Effector memory CD4-positive, alpha-beta T cell (primary cell): Measurements from ENCODE around the gene EPHB6.

Source experiments
- DNase-seq, 3 donors: peaks; one replicate each; pipeline ENCODE4 v3.0.0-alpha.2; 2020
- H3K27ac ChIP-seq: 2 replicates; pipeline ENCODE4 v1.7.0; 2013; ENCODE audit warnings: mild to moderate bottlenecking, low read length, moderate library complexity; ENCODE audit not compliant: insufficient read depth, poor library complexity, severe bottlenecking
- H3K27me3 ChIP-seq: replicated peaks from 2 replicates; pipeline ENCODE4 v1.7.0; 2013; ENCODE audit warnings: mild to moderate bottlenecking, low read length; ENCODE audit not compliant: insufficient read depth, control insufficient read depth, poor library complexity, severe bottlenecking
- H3K36me3 ChIP-seq: 2 replicates; pipeline ENCODE4 v1.7.0; 2013; ENCODE audit warnings: mild to moderate bottlenecking, low read length, moderate library complexity; ENCODE audit not compliant: control insufficient read depth, insufficient read depth
- H3K4me1 ChIP-seq: 2 replicates; pipeline ENCODE4 v1.7.0; 2013; ENCODE audit warnings: low read length, mild to moderate bottlenecking; ENCODE audit not compliant: control insufficient read depth, insufficient read depth, poor library complexity, severe bottlenecking
- H3K4me3 ChIP-seq: 2 replicates; pipeline ENCODE4 v1.7.0; 2013; ENCODE audit warnings: low read length, low read depth, mild to moderate bottlenecking; ENCODE audit not compliant: insufficient read depth, poor library complexity, severe bottlenecking
- H3K9me3 ChIP-seq: 2 replicates; pipeline ENCODE4 v1.7.0; 2013; ENCODE audit warnings: mild to moderate bottlenecking, low read length, moderate library complexity; ENCODE audit not compliant: control insufficient read depth

Gene EPHB6

GRCh38 chr7:142832417-142832816, 22.5 kb upstream of the EPHB6 start:
- Histone ChIP-seq H3K9me3 (no peaks in the 10 kb centered on the region), H3K36me3 (no peaks in the 10 kb centered on the region), H3K4me3 (no peak overlapping the region), H3K4me1 (no peaks in the 10 kb centered on the region), H3K27me3 (no peaks in the 10 kb centered on the region), H3K27ac (no peak overlapping the region)
- DNase-seq, result no peak

GRCh38 chr7:142833174-142834048, 21.5 kb upstream of the EPHB6 start:
- Histone ChIP-seq H3K4me1 (no peaks in the 10 kb centered on the region), H3K27ac (no peak overlapping the region), H3K27me3 (no peaks in the 10 kb centered on the region), H3K4me3 (no peak overlapping the region), H3K36me3 (no peaks in the 10 kb centered on the region), H3K9me3 (no peaks in the 10 kb centered on the region)
- DNase-seq, result no peak

- H3K9me3 ChIP-seq, result no peaks in the 10 kb centered on the region
- no peaks in the 10 kb centered on the region for H3K27me3 ChIP-seq
- no peaks in the 10 kb centered on the region for H3K4me1 ChIP-seq
- no peak overlapping the region for H3K4me3 ChIP-seq
- no peak overlapping the region for H3K27ac ChIP-seq
- no peaks in the 10 kb centered on the region for H3K36me3 ChIP-seq
- DNase-seq, result no peak
Observed at GRCh38 chr7:142835487-142835886, 19.4 kb upstream of the EPHB6 start.

- H3K27ac ChIP-seq, result no peak overlapping the region
- H3K4me1 ChIP-seq, result no peaks in the 10 kb centered on the region
- DNase-seq, result no peak
- no peaks in the 10 kb centered on the region for H3K9me3 ChIP-seq
- no peak overlapping the region for H3K4me3 ChIP-seq
- no peaks in the 10 kb centered on the region for H3K27me3 ChIP-seq
- H3K36me3 ChIP-seq, result no peaks in the 10 kb centered on the region
Observed at GRCh38 chr7:142836426-142836825, 18.4 kb upstream of the EPHB6 start.

GRCh38 chr7:142838461-142839213, 16.2 kb upstream of the EPHB6 start:
- H3K36me3 ChIP-seq, result no peaks in the 10 kb centered on the region
- no peaks in the 10 kb centered on the region for H3K27me3 ChIP-seq
- H3K27ac ChIP-seq, result no peak overlapping the region
- DNase-seq, result no peak
- H3K4me1 ChIP-seq, result no peaks in the 10 kb centered on the region
- H3K9me3 ChIP-seq, result no peaks in the 10 kb centered on the region
- no peak overlapping the region for H3K4me3 ChIP-seq

GRCh38 chr7:142842251-142842766, 12.6 kb upstream of the EPHB6 start:
- H3K36me3 ChIP-seq, result no peaks in the 10 kb centered on the region
- no peaks in the 10 kb centered on the region for H3K27me3 ChIP-seq
- H3K4me1 ChIP-seq, result no peaks in the 10 kb centered on the region
- H3K4me3 ChIP-seq, result no peak overlapping the region
- H3K27ac ChIP-seq, result no peak overlapping the region
- no peaks in the 10 kb centered on the region for H3K9me3 ChIP-seq
- DNase-seq, result no peak

GRCh38 chr7:142847353-142847752, 7.5 kb upstream of the EPHB6 start:
- Histone ChIP-seq H3K27me3 (no peaks in the 10 kb centered on the region), H3K4me3 (no peak overlapping the region), H3K4me1 (no peaks in the 10 kb centered on the region), H3K36me3 (no peaks in the 10 kb centered on the region), H3K9me3 (no peaks in the 10 kb centered on the region), H3K27ac (no peak overlapping the region)
- DNase-seq, result no peak

- Histone ChIP-seq H3K4me3 (no peak overlapping the region), H3K4me1 (peaks cover 19% of the 10 kb centered on the region), H3K27me3 (no peaks in the 10 kb centered on the region), H3K36me3 (no peaks in the 10 kb centered on the region), H3K27ac (no peak overlapping the region), H3K9me3 (no peaks in the 10 kb centered on the region)
- DNase-seq, result no peak
Observed at GRCh38 chr7:142851269-142851668, 3.6 kb upstream of the EPHB6 start.

GRCh38 chr7:142851919-142852318, 3.0 kb upstream of the EPHB6 start:
- Histone ChIP-seq H3K4me1 (peaks cover 19% of the 10 kb centered on the region), H3K36me3 (no peaks in the 10 kb centered on the region), H3K27ac (no peak overlapping the region), H3K27me3 (no peaks in the 10 kb centered on the region), H3K9me3 (no peaks in the 10 kb centered on the region), H3K4me3 (no peak overlapping the region)
- no peak for DNase-seq
